ENCODE results near the gene UNC5A.

The UNC5A gene

DNA sequence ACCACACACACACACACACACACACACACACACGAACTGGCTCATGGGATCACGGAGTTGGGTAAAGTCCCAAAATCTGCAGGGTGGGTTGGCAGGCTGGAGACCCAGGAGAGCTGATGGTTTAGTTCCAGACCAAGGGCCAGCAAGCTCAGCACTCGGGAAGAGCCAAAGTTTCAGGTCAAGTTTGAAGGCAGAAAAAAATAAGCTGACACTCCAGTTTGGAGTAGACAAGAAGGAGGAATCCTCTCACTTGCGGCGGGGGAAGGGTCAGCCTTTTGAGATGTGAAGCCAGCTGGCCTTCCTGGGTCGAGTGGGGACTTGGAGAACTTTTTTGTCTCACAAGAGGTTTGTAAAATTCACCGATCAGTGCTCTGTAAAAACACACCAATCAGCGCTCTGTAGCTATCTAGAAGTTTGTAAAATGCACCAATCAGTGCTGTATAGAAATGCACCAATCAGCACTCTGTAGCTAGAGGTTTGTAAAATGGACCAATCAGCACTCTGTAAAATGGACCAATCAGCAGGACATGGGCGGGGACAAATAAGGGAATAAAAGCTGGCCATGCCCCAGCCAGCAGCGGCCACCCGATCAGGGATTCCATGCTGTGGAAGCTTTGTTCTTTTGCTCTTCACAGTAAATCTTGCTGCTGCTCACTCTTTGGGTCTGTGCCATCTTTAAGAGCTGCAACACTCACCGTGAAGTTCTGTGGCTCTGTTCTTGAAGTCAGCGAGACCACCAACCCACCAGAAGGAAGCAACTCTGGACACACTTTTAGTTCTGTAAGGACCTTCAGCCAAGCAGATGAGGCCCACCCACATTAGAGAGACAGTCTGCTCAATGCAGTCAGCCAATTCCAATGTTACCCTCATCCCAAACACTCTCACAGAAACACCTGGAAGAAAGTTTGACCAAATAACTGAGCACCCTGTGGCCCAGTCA, 37.8 kb upstream of the UNC5A start:
- H3K9ac ChIP-seq (ENCODE audit: insufficient read length) = no peak overlapping the region
- no peaks in the 10 kb centered on the region for H3K9me3 ChIP-seq (ENCODE audit: low read depth, low read length)
- no peak overlapping the region for H3K4me3 ChIP-seq
- no peaks in the 10 kb centered on the region for H3K36me3 ChIP-seq (ENCODE audit: insufficient read depth, low read length)
- no peak overlapping the region for H3K27ac ChIP-seq
- no peak for DNase-seq (ENCODE audit: low read depth, low spot score)
- no peak for TF ChIP-seq EZH2 (IDR thresholded peaks at IDR 0.05)
- TF ChIP-seq FOXP2 (optimal IDR thresholded peaks at IDR 0.05; ENCODE audit: control extremely low read depth, extremely low read length, insufficient read depth) = no peak
- TF ChIP-seq POLR2AphosphoS5 (IDR thresholded peaks at IDR 0.05; ENCODE audit: borderline replicate concordance, low read depth, low read length) = no peak

DNA sequence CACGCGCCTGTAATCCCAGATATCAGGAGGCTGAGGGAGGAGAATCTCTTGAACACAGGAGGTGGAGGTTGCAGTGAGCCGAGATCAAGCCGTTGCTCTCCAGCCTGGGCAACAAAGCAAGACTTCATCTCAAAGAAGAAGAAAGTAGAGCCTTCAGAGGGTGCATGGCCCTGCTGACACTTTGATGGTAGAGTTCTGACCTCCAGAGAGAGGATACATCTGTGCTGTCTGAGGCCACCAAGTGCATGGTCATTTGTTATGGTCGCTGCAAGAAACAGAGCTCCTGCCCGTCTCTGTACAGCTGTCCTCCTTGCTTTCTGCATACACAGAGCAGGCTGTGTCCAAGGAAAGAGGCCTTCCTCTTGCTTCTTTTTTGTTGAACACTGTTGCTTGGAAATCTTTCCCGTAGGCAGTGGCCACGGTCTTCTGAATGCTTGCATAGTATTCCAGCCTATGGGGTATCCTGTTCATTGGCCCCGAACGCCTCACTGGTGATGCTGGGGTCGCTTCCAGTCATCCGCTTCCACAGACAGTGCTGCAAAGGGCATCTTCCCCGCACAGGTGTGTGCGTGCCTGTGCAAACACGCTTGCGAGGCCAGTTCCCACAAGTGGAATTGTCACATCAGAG, 36.8 kb upstream of the UNC5A start:
- H3K9me3 ChIP-seq (ENCODE audit: low read depth, low read length) = no peaks in the 10 kb centered on the region
- TF ChIP-seq EZH2 (IDR thresholded peaks at IDR 0.05) = no peak
- no peak for TF ChIP-seq FOXP2 (optimal IDR thresholded peaks at IDR 0.05; ENCODE audit: control extremely low read depth, extremely low read length, insufficient read depth)
- TF ChIP-seq POLR2AphosphoS5 (IDR thresholded peaks at IDR 0.05; ENCODE audit: borderline replicate concordance, low read depth, low read length) = no peak
- no peak overlapping the region for H3K9ac ChIP-seq (ENCODE audit: insufficient read length)
- H3K36me3 ChIP-seq (ENCODE audit: insufficient read depth, low read length) = no peaks in the 10 kb centered on the region
- no peak overlapping the region for H3K4me3 ChIP-seq
- no peak overlapping the region for H3K27ac ChIP-seq
- no peak for DNase-seq (ENCODE audit: low read depth, low spot score)

GRCh38 chr5:176774216-176775171, 35.9 kb upstream of the UNC5A start:
- DNase-seq (ENCODE audit: low read depth, low spot score) = no peak
- no peak for TF ChIP-seq POLR2AphosphoS5 (IDR thresholded peaks at IDR 0.05; ENCODE audit: borderline replicate concordance, low read depth, low read length)
- no peak for TF ChIP-seq EZH2 (IDR thresholded peaks at IDR 0.05)
- TF ChIP-seq FOXP2 (optimal IDR thresholded peaks at IDR 0.05; ENCODE audit: control extremely low read depth, extremely low read length, insufficient read depth) = no peak
- Histone ChIP-seq H3K4me3 (no peak overlapping the region), H3K9ac (ENCODE audit: insufficient read length) (no peak overlapping the region), H3K36me3 (ENCODE audit: insufficient read depth, low read length) (no peaks in the 10 kb centered on the region), H3K27ac (no peak overlapping the region), H3K9me3 (ENCODE audit: low read depth, low read length) (no peaks in the 10 kb centered on the region)

DNA sequence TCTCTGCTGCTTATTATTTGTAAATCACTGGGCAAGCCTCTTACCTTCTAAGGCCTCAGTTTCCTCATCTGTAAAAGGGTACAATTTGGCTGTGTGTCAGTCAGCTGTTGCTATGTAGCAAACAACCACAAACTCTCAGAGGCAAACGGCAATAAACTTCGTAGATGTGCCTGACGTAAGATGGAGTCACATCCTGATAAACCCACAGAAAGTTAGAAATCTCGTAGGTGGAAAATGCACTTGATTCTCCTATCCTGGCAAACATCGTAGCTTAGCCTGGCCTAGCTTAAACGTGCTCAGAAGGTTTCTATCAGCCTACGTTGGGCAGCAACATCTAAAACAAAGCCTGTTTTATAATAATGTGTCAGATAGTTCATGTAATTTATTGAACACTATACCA, 35.0 kb upstream of the UNC5A start:
- Histone ChIP-seq H3K9me3 (ENCODE audit: low read depth, low read length) (no peaks in the 10 kb centered on the region), H3K27ac (no peak overlapping the region), H3K4me3 (no peak overlapping the region), H3K9ac (ENCODE audit: insufficient read length) (no peak overlapping the region), H3K36me3 (ENCODE audit: insufficient read depth, low read length) (no peaks in the 10 kb centered on the region)
- TF ChIP-seq FOXP2 (optimal IDR thresholded peaks at IDR 0.05; ENCODE audit: control extremely low read depth, extremely low read length, insufficient read depth) (no peak), EZH2 (IDR thresholded peaks at IDR 0.05) (no peak), POLR2AphosphoS5 (IDR thresholded peaks at IDR 0.05; ENCODE audit: borderline replicate concordance, low read depth, low read length) (no peak)
- DNase-seq (ENCODE audit: low read depth, low spot score) = no peak

DNA sequence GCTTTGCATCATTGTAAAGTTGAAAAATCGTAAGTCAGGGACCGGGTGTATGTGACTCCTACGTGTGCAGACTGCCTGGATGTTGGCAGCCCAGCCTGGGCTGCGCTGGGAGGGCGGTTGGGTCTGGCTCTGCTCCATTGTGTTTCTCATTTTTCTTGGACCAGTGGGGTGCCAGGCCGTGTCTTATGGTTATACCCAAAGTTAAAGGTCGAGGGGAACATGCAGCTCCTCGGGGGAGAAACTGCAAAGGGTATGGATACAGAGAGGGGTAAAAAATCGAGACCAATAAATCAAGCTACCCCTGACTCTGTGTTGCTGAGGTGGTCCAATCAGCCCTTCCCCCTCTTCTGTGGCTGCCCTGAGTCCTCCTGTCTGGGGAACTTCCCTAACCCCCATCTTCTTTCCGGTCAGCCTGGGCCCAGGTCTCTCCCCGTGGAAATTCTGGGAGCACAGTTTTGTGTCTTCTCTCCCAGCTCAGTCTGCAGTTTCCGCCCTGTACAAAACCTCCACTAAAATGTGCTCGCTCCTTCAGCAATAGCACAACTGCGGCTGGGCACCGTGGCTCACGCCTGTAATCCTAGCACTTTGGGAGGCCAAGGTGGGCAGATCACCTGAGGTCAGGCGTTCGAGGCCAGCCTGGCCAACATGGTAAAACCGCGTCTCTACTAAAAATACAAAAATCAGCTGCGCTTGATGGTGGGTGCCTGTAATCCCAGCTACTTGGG, 34.1 kb upstream of the UNC5A start:
- TF ChIP-seq POLR2AphosphoS5 (IDR thresholded peaks at IDR 0.05; ENCODE audit: borderline replicate concordance, low read depth, low read length) (no peak), FOXP2 (optimal IDR thresholded peaks at IDR 0.05; ENCODE audit: control extremely low read depth, extremely low read length, insufficient read depth) (no peak), EZH2 (IDR thresholded peaks at IDR 0.05) (no peak)
- H3K36me3 ChIP-seq (ENCODE audit: insufficient read depth, low read length) = no peaks in the 10 kb centered on the region
- no peak overlapping the region for H3K4me3 ChIP-seq
- no peaks in the 10 kb centered on the region for H3K9me3 ChIP-seq (ENCODE audit: low read depth, low read length)
- DNase-seq (ENCODE audit: low read depth, low spot score) = no peak
- no peak overlapping the region for H3K27ac ChIP-seq
- H3K9ac ChIP-seq (ENCODE audit: insufficient read length) = no peak overlapping the region

DNA sequence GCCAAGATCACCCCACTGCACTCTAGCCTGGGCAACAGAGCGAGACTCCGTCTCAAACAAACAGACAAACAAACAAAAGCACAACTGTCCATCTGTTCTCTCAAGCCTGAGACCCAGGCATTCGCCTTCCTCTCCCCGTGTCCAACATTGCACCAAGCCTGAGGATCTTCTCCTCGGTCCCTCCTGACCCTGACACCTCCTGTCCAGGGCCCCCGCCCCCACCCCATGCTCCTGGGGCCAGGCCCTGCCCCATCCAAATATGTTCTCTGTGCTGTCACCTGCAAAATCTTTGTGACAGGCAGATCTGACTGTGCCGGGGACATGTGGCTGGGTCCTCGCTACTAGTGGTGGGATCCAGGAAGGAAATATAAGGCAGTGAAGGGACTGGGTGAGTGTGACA, 33.4 kb upstream of the UNC5A start:
- no peak for TF ChIP-seq EZH2 (IDR thresholded peaks at IDR 0.05)
- Histone ChIP-seq H3K9me3 (ENCODE audit: low read depth, low read length) (no peaks in the 10 kb centered on the region), H3K27ac (no peak overlapping the region), H3K36me3 (ENCODE audit: insufficient read depth, low read length) (no peaks in the 10 kb centered on the region), H3K4me3 (no peak overlapping the region), H3K9ac (ENCODE audit: insufficient read length) (no peak overlapping the region)
- no peak for DNase-seq (ENCODE audit: low read depth, low spot score)

DNA sequence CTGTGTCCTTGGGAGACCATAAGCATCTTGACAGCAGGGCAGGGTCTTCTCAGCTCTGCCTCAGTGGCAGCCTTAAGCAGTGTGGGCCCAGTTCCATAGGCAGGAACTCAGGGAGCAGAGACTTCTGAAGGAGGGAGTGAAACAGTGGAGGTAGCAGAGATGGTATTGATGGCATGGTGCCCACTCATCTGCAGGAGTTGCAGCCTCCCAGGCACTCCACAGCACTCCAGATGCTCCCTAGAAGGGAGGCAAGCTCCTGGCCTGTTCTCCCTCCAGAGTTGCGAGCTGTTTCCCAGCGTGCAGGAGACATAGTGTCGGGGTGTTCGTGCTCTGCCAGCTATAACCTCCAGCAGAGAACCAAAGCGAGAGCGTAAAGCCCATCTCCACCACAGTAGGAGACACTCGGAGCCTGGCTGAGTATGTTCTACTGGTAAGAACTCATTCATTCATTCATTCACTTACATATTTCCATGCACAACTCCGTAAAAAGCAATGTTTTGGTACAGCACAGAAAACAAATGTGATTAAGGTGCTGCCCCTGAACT, 31.4 kb upstream of the UNC5A start:
- no peak for TF ChIP-seq FOXP2 (optimal IDR thresholded peaks at IDR 0.05; ENCODE audit: control extremely low read depth, extremely low read length, insufficient read depth)
- no peak for TF ChIP-seq EZH2 (IDR thresholded peaks at IDR 0.05)
- no peak for TF ChIP-seq POLR2AphosphoS5 (IDR thresholded peaks at IDR 0.05; ENCODE audit: borderline replicate concordance, low read depth, low read length)
- no peak overlapping the region for H3K27ac ChIP-seq
- no peak overlapping the region for H3K9ac ChIP-seq (ENCODE audit: insufficient read length)
- H3K36me3 ChIP-seq (ENCODE audit: insufficient read depth, low read length) = no peaks in the 10 kb centered on the region
- H3K4me3 ChIP-seq = no peak overlapping the region
- no peaks in the 10 kb centered on the region for H3K9me3 ChIP-seq (ENCODE audit: low read depth, low read length)
- DNase-seq (ENCODE audit: low read depth, low spot score) = no peak

Measured in SK-N-MC (cell line).